SK-MEL-5 (cell line): ENCODE measurements around the gene CUZD1. TPM values are rescaled to one million over a fixed set of nuclear protein-coding genes. Genes with fewer than 3 reads are reported as not detected.
"Not testable (repeated sequence)": the region's sequence is repeated elsewhere in the genome, so short reads cannot be mapped to it uniquely, and the experiment has no call there.

ENCODE experiments used
- DNase-seq: peaks from one replicate; pipeline ENCODE4 v3.0.0-alpha.2; 2016; ENCODE audit warnings: low read depth, low spot score
- in situ Hi-C: cut with HindIII; loops from 2 replicates; pipeline ENCODE4 v1.10.0; 2016; ENCODE audit warnings: low sequenced_read_pairs, high pct_unique_total_duplicates, low pct_unique_long_range_greater_than_20kb
- polyA plus RNA-seq, 2 experiments: library from polyadenylated mRNA; depleted of rRNA; stranded (reverse); fragments of >200 nt; gene quantifications; 2 replicates each; pipeline ENCODE4 v1.2.3, GENCODE V29; 2015
- total RNA-seq: library from RNA; depleted of rRNA; stranded (reverse); fragments of >200 nt; shearing (Covaris generic); gene quantifications from 2 replicates; pipeline ENCODE4 v1.2.3, GENCODE V29; 2014; rRNA removed

The CUZD1 gene, protein sequence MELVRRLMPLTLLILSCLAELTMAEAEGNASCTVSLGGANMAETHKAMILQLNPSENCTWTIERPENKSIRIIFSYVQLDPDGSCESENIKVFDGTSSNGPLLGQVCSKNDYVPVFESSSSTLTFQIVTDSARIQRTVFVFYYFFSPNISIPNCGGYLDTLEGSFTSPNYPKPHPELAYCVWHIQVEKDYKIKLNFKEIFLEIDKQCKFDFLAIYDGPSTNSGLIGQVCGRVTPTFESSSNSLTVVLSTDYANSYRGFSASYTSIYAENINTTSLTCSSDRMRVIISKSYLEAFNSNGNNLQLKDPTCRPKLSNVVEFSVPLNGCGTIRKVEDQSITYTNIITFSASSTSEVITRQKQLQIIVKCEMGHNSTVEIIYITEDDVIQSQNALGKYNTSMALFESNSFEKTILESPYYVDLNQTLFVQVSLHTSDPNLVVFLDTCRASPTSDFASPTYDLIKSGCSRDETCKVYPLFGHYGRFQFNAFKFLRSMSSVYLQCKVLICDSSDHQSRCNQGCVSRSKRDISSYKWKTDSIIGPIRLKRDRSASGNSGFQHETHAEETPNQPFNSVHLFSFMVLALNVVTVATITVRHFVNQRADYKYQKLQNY
- 0.18 TPM in 1 of 2 replicates, not detected in the other for total RNA-seq
- not detected in 2 replicates for polyA plus RNA-seq (2015; cell fraction: cytosol; rRNA removed)
- 0.25 and 0.61 TPM in 2 replicates for polyA plus RNA-seq (2015; cell fraction: nucleus; rRNA removed)

DNA sequence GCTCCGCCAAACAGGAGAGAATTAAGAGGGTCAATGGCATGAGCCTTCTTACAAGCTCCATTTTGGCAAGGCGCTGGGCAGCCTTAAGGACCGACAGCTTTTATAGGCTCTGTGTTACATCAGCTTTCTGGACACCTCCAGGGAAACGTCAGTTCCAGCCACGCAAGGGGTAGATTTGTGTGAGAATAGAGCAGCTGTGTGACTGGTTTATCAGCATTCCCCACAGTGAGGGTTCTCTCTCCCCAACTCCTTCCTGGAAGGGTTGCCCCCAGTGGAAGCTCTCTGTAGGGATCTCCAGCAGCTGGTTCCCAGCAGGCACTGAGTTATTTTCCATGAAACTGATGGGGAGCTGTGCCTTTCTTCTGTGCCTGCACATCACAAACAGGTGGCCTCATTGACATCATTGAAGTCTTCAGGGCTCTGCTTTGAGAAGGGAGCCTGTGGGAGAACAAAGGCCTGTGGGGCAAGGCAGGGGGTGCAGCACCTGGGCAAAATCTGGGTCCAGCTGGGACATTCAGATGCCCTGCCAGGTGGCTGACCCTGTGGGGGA, at the start of gene CUZD1:
Gene CUZD1, minus strand, starts transcription at position 75 of the 550 bp plus-strand sequence. Its CDS starts 14 bp downstream, at position 61.
- in situ Hi-C loops, result no loop called here
- DNase-seq, result no peak

DNA sequence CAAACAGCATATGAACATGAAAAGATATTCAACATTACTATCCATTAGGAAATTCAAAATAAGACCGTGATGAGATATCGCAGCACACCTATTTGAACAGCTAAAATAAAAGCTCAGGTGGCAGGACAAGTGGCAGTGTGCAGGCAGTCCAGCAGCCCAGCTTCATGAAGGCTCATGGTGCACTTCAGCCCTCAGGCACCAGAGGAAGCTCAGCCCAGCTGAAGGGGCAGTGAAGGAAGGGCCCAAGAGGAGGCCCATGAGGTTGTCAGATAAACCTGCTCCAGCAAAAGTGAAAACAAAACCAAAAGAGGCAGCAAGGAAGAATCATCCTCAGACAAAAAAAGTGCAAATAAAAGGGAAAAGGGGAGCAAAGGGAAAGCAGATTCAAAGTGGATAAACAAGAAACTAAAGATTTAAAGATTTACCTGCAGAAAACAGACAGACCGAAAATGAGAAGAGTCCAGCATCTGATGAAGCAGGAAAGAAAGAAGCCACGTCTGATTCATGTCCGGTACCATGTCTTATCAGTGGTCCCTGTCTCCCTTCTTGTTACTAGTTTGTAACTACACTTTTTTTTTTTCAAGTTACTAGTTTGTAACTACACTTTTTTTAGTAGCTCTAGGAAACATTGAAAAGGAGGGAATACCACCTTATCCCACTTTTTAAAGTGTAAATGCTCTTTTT, 48.7 kb upstream of the CUZD1 start:
- DNase-seq, result peak; percentile 2
- in situ Hi-C loops, result no loop called here

DNA sequence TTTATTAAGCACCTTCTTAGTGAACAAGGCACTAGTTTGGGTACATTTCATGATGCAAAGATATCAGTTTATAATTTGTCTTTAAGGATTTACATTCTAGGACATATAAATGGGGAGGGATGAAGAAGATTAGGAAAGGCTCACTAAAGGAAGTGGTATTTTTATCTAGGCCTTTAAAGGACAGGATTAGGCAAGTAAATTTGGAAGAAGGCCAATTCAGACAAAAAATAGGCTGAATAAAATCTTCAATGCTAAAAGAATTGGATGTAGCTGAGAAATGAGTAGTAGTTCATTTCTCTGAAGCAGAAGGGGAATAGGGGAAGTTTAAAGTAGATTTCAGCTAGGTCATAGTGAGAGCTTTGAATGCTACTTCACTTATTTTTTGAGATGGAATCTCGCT, 38.5 kb upstream of the CUZD1 start:
- in situ Hi-C loops, result no loop called here
- DNase-seq, result no peak

- in situ Hi-C loops, result no loop called here
- no peak for DNase-seq
These were observed 37.1 kb upstream of the CUZD1 start for GRCh38 chr10:122882766-122883165.

DNA sequence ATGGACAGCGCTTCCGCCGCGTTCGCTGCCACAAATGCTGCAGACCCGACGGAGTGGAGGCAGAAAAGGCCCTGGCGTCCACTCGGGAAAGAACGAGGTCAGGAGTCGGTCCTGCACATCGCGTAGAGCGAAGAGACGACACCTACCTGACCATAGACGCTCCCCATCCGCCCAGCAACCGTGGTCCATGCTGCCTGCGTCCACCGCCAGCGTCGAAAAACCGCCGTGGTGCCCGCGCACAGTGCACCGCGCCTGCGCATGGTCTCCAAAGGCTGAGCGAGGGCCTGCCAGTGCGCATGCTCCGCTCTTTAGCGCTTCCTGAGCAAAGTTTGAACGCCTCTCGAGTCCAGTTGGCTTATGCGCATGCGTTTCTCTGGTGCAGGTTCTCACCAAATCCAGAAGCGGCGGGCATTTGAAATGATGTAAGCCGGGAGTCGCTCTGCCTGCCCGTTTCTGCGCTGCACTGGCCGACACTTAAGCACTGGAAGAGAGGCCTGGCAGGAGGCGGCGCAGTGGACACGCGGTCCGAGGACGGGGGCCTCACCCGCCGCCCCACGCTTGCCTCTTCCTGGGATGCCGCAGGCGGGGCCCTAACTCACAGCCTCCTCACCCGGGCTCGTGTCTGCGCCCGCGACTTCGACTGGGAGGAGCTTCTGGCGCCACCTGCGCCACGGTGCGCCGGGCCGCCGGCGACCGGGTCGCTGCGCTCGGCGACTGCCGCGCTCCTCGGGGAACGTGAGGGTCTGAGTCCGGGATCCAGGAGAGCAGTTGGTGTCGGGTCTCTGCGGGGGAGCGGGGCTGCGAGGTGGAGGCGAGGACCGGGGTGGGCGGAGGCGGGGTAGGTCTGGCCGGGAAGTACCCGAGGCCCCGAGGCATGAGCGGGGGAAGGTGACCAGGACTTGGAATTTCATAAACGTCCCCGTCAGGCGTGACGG, 33.9 kb upstream of the CUZD1 start, which contains the start of gene FAM24B:
Gene FAM24B, minus strand, starts transcription at position 243 of the 935 bp plus-strand sequence. CDS start 29,066 bp downstream, outside the sequence.
- in situ Hi-C loops, result no loop called here
- peak; percentile 95 for DNase-seq

DNA sequence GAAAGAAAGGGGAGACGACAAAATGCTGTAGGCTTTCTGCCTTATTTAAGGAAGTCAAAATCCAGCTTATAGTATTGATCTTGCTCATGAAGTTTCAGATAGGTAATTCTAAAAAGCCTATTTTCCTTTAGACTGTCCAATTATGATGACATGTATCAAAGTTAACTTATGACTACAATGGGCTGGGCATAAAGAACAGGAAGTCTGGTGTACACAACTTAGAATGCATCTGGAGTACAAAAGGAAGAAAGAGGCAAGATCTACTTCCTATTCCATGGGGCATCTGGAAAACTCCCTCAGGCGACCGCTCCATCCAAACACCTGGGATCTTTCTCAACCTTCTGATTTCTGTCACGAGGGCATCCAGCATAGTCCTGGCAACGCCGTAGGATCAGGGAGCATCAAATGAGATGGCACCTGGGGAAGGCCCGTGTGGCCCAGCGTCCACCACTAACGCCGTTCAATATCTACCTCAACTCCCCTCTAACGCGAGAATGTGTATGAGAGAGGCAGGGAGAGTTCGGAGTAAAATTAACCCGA, 33.2 kb upstream of the CUZD1 start:
- DNase-seq, result no peak
- in situ Hi-C loops, result no loop called here

DNA sequence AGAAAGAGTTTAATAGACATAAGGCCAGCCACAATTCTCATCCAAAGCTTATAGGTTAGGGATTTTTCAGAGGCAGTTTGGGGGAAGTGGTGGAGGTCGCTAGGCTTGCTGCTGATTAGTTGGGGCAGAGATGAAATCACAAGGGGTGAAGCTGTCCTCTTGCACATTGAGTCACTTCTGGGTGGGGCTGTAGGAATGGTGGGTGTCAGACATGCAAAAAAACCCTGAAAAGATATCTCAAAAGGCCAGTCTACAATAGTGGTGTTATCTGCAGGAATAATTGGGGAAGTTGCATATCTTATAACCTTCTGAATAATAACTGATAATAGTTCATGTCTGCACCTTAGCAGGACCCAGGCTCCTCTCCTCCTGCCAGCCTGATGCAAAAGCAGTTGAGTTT, 31.6 kb upstream of the CUZD1 start:
- in situ Hi-C loops, result no loop called here
- no peak for DNase-seq

DNA sequence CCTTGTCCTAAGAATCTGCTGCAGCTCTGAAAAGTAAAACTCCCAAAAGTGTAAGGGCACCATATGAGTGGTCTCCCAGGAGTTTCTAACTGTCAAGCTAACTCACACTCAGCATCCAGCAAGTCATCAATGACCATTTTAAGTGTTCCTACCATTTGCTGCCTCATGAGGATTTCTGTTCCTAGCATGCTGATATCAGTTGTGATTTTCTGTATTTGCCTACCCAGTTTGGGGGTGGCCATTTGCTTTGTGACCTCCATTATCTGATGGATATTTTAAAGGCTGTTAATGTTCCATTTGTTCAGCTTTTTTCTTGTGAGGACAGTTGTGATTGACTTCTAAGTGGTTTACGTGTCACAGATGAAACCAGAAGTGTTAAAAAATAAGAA, 30.8 kb upstream of the CUZD1 start:
- no peak for DNase-seq
- in situ Hi-C loops, result no loop called here

DNA sequence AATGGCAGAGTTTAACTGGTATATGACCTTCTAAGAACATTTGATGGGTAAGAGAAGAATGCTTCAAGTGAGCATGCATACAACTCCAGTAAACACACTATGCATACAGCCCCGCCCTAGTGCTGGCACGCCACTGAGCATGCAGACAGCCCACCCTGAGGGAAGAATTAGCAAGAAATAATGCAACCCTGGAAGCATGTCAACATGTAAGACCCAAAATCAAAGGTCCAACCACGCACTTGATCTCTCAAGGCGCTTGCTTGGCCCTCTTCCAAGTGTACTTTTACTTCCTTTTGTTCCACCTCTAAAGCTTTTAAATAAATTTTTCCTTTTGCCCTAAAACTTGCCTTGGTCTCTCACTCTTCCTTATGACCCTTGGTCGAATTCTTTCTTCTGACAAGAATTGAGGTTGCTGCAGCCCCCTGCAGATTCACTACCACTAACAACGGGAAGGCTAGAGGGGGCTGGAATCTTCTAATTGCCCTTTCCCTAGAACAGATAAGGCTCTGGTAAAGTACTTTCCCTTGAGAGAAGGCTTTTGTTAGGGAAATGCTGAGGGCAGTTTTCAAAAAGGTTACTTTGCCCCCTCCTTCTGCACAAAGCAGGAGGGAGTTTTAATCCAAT, 30.3 kb upstream of the CUZD1 start:
- in situ Hi-C loops, result no loop called here
- DNase-seq, result no peak

GRCh38 chr10:122871947-122872346, 26.3 kb upstream of the CUZD1 start:
- DNase-seq, in situ Hi-C loops: not testable (repeated sequence)

DNA sequence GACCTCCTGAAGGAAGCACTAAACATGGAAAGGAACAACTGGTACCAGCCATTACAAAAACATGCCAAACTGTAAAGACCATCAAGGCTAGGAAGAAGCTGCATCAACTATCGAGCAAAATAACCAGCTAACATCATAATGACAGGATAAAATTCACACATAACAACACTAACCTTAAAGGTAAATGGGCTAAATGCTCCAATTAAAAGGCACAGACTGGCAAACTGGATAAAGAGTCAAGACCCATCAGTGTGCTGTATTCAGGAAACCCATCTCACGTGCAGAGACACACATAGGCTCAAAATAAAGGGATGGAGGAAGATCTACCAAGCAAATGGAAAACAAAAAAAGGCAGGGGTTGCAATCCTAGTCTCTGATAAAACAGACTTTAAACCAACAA, 23.1 kb upstream of the CUZD1 start:
- DNase-seq, in situ Hi-C loops: not testable (repeated sequence)

DNA sequence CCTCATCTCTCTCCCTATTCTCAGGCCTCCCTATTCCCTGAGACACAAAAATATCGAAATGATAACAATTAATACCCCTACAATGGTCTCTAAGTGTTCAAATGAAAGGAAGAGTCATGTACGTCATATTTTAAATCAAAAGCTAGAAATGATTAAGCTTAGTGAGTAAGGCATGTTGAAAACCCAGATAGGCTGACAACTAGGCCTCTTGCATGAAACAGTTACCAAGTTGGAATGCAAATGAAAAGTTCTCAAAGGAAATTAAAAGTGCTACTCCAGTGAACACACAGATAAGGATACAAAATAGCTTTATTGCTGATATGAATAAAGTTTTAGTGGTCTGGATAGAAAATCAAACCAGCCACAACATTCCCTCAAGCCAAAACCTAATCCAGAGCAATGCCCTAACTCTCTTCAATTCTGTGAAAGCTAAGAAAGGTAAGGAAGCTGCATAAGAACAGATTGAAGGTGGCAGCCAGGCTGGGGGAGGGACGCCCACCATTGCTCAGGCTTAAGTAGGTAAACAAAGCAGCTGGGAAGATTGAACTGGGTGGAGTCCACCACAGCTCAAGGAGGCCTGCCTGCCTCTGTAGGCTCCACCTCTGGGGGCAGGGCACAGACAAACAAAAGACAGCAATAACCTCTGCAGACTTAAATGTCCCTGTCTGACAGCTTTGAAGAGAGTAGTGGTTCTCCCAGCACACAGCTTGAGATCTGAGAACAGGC, 21.3 kb upstream of the CUZD1 start:
- in situ Hi-C loops, result not testable (repeated sequence)

GRCh38 chr10:122864901-122865300, 19.2 kb upstream of the CUZD1 start:
- in situ Hi-C loops, result no loop called here
- DNase-seq, result no peak

More for the DNA sequence above, 21.3 kb upstream of the CUZD1 start:
- DNase-seq, result not testable (repeated sequence)

GRCh38 chr10:122864194-122864592, 18.5 kb upstream of the CUZD1 start:
- in situ Hi-C loops, result no loop called here
- no peak for DNase-seq

DNA sequence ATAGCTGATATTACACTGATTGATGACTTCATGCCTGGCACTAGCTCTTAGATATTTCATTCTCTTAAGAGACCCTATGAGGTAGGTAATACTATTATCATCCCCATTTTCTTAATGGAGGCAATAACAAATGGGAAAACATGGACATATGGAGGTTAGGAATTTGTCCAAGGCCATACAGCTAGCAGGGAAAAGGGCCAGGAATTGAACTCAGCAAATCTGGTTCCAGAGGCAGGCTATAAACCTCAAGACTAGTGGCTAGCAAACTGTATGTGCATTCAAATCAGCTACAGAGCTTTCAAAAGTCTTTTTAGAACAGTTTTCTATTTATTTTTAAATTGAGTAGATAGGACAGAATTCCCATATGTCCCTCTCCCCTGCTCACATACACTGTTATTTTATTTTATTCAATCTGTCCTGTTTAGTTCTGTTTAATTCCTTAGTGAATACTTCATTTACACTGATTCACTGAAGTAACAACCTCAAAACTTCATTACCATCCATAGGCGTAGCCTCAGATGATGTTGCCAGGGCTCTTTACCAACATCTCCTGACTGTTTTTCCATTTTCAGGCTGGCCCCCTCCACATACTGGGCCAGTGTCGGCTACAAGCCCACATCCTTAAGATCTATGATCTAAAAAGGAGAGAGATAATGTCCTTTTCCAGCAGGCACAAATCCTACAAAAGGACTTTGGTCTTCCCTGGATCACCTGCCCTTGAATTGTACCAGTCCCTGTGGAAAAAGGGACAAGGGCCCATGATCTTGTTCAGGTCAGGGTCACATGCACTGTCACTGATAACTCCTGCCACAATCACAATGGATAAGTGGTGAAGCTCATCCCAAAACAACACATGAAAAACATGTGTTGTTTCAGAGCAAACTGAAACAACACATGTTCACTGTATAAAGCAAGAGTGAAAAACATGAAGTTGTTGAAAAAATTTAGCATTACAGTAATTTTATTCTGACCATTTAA, 17.8 kb upstream of the CUZD1 start:
- in situ Hi-C loops, result no loop called here
- no peak for DNase-seq
